GM10847 (cell line): ENCODE results near the gene DNAJC13.
A peak's percentile ranks its signal among the peaks of the same experiment; 100 is the strongest.

Experiments
- POLR2A ChIP-seq: IDR thresholded peaks from 2 replicates; pipeline ENCODE4 v1.6.1; 2011; ENCODE audit not compliant: insufficient read length; ENCODE audit errors: extremely low read depth

Gene DNAJC13

DNA sequence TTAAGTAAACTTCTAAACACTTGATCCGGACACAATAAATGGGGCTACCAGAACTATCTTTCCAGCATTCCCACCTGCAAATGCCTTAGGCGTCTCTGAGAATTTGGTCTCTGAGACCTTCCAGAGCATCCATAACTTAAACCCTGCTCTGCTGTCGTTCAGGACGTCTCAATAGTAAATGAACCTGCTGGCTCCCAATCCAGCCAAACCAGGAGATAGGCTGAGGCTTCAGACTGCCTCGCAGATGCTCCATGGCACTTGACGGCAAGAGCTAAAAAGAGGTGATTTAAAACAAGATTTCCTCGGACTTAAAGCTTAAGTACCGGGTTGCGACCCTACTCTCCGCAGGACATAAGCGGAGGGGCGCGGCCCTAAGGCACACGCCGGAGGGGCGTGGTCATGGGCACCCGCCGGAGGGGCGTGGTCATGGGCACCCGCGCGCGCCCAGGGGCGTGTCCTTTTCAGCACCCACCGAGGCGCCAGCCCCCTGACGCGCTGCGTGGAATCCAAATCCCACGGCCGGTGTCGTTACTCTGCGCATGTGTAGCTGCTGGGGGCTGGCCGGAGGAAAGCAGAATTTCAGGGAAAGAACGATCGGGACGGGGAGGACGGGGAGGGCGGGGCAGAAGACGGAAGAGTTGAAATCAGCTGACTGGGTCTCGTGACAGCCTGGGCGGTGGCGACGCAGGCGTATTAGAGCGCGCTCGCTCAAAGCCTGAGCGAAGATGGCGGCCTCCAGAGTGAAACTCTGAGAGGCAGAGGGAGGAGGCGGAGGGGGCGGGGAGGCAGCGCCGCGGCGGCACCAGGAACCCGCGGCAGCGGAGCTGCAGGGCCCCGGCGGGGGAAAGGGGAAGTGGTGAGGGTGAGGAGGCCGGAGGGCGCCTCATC lies at the start of gene DNAJC13:
Gene DNAJC13, plus strand, starts transcription at position 696 of the 888 bp plus-strand sequence. CDS start 17,049 bp downstream, outside the sequence.
- peak; percentile 55 for TF ChIP-seq POLR2A

DNA sequence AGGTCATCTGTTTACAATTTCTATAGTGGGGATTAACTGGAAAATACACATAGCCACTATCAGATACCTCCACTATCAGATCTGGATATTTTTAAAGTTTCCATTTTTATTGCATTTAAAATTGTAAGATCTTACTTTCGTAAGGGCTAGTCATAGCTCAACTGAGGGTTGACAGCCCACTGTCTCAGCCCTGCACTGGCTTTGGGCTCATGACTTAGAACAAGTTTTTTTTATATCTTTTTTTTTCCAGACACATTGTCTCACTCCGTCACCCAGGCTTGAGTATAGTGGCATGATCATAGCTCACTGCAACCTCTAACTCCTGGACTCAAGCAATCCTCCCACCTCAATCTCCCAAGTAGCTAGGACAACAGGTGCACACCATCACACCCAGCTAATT lies 48.8 kb upstream of the DNAJC13 start:
- no peak for TF ChIP-seq POLR2A

DNA sequence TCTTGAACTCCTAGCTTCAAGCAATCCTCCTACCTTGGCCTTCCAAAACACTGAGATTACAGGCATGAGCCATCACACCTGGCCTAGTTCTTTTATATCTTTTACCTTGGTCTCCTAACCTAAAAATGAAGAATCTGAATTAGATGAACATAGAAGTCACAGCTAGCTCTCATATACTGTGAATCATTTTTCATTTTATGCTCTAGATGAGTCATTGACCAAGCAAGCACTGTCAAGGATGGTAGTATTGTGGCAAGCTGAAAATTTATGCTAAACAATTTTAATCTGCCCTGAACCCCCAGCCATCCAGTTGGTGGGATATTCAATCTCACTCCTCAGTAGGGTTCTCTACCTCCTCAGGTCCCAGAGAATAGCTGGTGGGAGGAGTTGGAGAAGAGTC lies 48.3 kb upstream of the DNAJC13 start:
- TF ChIP-seq POLR2A = no peak

- no peak for TF ChIP-seq POLR2A
Measured at GRCh38 chr3:132378048-132378762, 39.1 kb upstream of the DNAJC13 start.

DNA sequence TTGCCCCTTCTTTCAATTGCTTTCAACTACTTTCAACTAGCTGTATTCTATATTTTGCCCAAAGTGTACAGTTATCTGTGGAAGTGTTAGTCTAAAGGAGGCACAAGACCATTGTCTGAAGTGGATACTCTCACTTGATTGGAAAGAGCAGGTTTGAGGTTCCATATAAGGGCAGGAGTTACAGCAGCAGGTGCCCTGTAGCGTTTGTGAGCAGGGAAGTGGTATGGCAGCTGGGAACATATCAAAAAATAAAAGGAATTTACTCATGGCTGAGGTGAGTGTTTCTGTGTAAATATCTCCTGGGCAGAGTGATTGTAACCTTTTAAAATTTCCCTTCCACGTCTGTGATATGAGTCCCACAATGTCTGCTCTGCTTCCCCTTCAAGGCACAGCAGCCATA lies 38.5 kb upstream of the DNAJC13 start:
- TF ChIP-seq POLR2A = no peak

DNA sequence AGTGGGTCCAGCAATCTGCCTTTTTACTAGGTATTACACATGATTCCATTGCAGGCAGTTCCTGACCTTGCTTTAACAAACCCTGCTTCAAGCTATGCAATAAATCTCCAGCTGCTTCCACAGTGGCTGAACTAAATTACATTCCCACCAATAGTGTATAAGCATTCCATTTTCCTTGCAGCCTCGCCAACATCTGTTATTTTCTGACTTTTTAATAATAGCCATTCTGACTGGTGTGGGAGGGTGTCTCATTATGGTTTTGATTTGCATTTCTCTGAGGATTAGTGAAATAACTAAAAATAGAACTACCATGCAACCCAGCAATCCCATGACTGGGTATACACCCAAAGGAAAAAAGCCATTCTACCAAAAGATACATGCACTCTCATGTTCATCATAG lies 36.4 kb upstream of the DNAJC13 start:
- no peak for TF ChIP-seq POLR2A

DNA sequence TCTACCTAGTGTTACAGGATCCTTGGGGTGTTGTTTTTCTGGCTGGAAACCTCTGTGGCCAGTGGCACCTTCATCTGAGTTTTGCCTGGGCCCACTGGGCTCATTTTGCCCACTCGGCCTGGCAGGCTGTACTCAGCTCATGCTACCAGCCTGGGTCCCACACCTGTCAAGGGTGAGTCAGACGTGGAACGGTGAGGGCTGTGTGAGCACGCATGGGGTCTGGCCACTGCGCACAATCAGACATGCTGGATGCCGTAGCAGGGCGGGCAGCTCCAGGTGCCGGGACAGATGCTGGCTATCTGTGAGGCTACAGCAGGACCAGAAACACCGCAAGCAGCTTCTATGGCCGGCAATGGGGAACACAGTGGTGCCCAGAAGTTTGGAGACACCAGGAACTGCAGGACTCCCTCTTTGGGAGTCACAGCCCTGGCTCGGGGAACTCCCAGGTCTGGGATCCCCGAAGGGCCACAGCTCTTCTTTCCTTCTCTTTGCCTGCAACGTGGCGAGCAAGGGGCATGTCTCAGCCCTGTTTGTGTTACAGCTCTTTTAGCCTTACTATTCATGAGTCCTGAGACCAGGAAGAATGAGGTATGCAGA lies 35.9 kb upstream of the DNAJC13 start:
- no peak for TF ChIP-seq POLR2A

DNA sequence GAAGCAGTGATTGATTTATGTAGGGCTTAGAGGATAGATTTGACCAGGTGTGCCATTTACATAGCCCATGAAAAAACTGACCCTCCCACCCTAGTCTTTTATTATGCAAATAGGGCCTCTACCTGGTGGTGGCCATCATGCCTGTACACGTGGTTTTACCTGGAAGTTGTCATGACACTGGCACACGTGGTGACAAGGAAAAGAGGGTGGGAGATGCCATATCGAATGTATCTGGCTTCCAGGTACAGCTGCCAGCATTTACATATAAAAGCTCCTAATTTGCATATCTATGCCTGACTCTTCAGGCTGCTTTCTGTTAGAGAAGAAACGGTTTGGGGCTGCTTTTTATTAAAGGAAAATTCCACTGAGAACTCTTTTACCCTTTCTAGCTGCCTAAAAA lies 35.0 kb upstream of the DNAJC13 start:
- no peak for TF ChIP-seq POLR2A

- TF ChIP-seq POLR2A = no peak
Measured at GRCh38 chr3:132382688-132383194, 34.6 kb upstream of the DNAJC13 start.

- TF ChIP-seq POLR2A = no peak
Measured at GRCh38 chr3:132386259-132386658, 31.0 kb upstream of the DNAJC13 start.

GRCh38 chr3:132394320-132394719 lies 23.0 kb upstream of the DNAJC13 start:
- no peak for TF ChIP-seq POLR2A

DNA sequence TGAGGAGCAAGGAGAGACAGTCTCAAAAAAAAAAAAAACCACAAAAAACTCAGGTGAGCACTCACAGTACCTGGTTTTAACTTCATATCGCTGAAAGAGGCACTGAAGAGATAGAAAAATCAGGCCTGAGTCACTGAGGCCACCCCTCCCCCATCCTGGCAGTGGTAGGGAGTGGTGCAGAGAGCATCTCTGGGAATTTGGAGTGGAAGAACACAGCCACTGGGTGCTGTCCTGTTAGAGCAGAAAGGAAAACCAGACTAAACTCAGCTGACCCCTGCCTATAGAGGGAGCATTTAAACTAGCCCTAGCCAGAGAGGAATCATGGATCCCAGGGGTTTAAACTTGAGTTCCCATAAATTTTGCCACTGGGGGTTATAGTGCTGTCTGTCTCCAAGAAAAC lies 22.2 kb upstream of the DNAJC13 start:
- TF ChIP-seq POLR2A = no peak

GRCh38 chr3:132396255-132396654 lies 21.0 kb upstream of the DNAJC13 start:
- TF ChIP-seq POLR2A = no peak

DNA sequence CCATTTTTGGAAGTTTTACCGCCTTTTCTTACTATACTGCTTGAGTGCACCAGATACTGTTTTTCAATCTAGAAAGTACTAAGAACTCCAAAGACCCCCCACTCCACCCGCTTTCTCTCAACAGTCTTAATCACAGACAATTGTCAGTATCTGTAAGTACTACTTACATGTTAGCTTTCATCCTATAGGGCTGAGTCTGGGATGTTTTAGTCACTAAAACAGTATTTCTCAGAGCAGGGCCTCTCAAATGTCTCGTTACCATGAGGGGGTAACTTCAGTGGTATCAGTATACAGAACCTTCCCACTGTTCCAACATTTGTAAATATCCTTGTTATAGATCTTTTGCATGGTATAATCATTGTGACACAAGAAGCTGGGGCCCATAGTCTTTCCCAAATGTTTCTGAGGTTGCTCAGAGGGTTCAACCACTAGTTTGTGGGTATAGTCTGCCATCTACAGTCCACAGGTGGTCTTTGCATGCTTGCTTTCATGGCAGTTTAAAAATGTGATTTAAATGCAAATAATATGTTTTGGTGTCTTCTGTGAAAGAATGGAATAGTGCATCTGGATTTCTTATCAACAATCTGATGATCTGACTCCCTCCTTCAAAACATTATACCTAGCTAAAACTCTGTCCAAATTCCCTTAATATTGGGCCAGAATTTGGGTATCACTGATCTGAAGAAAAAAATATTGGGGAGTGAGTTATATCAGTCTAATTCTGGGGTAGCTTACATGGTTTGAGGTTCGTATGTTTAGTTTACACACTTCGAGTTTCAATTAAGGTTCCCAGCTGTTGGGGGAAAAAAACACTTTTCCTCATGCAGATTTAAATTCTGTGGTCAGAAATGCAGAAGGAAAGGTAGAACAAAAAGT lies 18.0 kb upstream of the DNAJC13 start:
- no peak for TF ChIP-seq POLR2A

DNA sequence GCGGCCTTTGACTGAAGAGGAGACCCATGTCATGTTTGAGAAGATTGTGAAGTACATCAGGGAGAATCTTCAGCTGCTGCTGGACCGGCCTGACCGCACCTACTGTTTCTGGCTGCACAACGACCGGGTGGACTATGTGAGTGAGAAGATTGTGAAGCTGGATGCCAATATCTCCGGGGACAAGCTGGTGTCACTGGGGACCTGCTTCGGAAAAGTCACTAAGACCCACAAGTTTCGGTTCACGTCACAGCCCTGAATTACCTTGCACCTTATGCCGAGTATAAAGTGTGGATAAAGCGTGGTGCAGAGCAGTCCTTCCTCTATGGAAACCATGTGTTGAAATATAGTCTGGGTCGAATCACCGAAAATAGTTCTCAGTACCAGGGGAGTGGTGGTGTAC lies 16.0 kb upstream of the DNAJC13 start:
- no peak for TF ChIP-seq POLR2A
